ENCODE data around the gene MYO5B.

The MYO5B gene

DNA sequence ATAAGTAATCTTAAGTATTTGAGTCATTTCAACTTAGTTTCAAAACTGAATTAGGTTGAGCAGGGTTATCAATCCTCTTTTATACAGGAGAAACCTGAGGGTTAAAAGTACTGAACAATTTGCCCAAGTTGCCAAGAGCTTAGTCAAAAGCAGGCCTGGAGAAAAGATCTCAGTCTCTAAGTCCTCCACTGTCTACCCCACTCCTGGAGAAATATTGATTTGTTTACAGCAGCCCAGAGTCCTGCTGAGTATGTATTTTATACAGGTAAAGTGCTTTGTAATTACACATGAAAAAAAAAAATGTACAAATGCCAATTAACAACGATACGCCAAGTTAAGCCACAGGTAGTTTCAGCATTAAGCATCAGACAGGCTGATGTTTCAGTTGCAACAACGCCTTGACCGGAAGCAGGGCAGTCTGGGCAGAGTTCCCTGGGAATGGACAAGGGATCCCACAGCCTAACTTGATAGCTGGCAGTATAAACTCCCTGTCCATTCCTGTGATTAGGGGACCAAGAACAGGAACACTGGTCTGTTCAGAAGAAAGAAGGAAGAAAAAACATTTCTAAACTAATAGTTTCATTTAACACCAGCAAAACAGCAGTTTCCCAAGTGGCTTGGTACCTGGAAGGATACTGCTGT lies 132.9 kb downstream of the MYO5B start:
- DNase-seq: peak; percentile 27

- no peak for DNase-seq
These were observed 134.1 kb downstream of the MYO5B start for GRCh38 chr18:50060822-50061221.

GRCh38 chr18:50058731-50059130 lies 136.2 kb downstream of the MYO5B start:
- DNase-seq: no peak

DNA sequence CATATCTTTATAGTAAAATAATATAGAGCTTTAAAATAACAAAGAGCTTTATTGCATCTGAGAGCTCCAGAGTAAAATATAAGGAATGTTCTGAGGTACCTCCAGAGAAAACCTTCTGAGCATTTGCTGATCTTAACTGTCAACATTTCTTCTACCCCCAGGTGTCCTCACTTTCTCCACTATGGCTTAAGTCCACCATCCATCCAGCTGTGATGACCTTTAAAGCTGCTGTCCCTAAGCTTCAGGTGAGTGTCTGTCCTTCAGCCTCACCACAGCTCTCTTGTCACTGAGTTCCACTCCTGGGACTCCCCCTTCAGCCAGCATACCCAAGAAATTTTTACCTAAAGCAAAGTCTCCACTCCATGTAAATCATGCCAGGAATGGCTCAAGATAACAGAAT lies 137.9 kb downstream of the MYO5B start:
- no peak for DNase-seq

DNA sequence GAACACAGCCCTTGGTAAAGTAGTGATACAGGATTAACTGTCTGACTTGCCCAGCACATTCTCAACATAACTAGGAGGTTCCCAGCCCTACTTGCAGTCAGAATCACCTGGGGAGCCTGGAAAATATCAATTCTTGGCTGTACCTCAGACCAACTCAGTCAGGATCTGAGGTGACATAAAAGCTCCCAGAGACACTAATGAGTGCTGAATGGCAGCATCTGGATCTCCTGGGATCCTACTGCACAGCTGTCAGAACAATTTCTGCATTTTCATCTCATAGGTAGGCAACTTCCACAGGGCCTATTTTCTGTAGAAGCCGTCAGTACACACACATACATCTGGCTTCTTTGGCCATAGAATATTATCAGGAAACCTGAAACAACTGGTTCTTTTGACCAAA lies 138.8 kb downstream of the MYO5B start:
- no peak for DNase-seq

GRCh38 chr18:50055488-50055887 lies 139.5 kb downstream of the MYO5B start:
- DNase-seq: no peak

- DNase-seq: no peak
These were observed 141.8 kb downstream of the MYO5B start for GRCh38 chr18:50053111-50053510.

DNA sequence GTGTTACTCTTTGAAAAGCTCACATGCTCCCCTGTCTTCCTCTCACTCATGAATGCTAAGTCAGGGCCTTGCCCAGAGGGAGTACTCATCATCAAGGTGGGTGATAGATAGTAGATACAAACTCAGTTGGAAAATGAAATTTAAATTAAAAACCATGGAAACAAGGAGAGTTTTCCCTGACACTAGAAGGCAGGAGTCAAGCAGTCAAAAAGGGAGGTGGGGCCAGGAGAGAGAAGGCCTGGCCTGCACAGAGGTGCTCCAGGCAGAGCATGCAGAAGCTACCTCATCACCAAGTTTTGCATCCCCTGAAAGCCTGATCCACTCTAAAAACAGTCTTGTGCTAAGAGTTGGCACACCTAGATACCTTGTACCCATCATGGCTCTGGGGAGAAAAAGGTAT lies 143.7 kb downstream of the MYO5B start:
- DNase-seq: no peak

DNA sequence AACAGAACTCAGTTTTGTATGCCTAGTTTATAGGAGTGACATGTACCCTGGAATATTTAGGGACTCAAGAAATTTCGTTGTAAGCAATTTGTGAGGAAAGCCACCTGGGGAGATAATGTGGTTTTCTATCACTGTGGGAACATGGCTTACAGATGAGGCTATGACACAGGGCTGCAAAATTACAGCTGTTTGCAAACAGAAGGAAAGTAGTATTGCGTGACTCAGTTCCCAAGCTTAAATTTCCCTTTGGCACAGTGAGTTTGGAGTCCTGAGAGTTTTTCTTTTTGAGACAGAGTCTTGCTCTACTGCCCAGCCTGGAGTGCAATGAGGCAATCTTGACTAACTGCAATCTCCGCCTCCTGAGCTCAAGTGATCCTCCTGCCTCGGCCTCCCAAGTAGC lies 149.8 kb downstream of the MYO5B start:
- no peak for DNase-seq

DNA sequence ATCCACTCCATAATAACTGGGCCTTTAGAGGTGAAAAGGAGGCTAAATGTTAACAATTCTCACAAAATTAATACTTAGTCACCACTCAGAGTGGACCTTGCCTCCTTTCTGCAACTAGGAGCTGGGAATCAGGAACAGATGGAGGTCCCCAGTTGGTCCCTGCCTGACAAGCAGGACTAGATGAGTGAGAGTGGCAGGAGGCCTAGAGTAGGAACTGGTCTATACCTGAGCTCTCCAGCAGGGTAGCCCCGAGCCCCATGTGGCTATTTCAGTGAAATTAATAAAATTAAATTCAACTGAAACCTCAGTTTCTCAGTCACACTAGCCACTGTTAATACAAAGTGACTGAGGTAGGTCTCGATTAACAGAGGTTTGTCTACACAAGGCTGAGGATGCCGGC lies 150.5 kb downstream of the MYO5B start:
- DNase-seq: no peak

GRCh38 chr18:50042611-50043010 lies 152.3 kb downstream of the MYO5B start:
- DNase-seq: no peak

- DNase-seq: no peak
These were observed 155.2 kb downstream of the MYO5B start for GRCh38 chr18:50039746-50040145.

DNA sequence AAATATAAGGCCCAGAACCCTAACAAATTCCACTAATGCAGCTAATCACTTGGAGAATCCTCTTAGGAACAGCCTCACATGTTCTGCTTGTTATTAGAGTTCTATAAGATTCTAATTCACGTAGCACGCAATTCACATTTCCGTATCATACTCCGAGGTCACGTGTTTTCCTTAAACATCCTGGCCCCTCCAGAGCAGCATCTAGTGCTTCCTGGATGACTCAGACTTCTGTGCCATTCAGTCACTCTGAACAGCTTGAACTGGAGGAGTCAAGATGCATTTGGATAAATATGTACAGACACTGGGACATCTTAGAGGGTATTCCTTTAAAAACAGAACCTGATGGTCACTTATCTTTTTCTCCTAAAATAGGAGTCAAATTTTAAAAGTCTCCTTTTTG lies 156.5 kb downstream of the MYO5B start:
- DNase-seq: no peak

- DNase-seq: no peak
These were observed 160.9 kb downstream of the MYO5B start for GRCh38 chr18:50034029-50034428.

- no peak for DNase-seq
These were observed 161.9 kb downstream of the MYO5B start for GRCh38 chr18:50033004-50033403.

DNA sequence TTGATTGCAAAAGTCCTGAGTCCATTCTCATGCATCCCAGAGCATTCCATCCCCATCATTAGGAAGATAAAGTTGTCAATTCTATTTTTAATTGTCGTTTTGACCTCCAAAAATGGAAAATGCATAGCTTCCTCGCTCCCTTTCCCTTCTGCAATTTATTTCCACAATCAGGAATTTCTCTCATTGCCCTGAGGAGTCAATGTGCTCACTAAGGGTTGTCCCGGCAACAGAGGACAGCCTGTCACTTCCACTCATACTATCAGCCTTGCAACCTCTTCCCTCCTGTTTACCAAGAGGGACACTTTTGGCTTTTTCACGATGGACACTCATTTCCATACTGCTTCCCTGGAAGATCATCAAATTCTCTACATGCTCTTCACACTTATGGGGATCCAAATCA lies 164.8 kb downstream of the MYO5B start:
- DNase-seq: no peak

DNA sequence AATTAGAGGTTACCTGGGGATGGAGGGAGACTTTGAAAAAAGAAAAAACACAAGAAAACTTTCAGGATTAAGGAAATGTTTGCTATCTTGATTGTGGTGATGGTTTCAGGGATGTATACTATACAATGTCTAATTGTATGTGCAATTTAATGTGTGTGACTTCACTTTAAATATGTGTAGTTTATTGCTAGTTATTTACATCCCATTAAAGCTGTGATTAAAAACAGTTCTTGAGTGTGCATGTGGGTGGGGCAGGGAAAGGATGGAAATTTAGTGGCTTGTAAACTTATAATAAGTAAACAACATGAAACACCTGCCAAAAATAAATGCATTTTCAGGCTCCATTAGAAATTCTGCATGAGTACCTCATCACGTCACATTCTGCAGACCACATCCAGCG lies 167.0 kb downstream of the MYO5B start:
- no peak for DNase-seq

GRCh38 chr18:50024466-50024865 lies 170.5 kb downstream of the MYO5B start:
- no peak for DNase-seq

- DNase-seq: no peak
These were observed 172.0 kb downstream of the MYO5B start for GRCh38 chr18:50022985-50023384.

DNA sequence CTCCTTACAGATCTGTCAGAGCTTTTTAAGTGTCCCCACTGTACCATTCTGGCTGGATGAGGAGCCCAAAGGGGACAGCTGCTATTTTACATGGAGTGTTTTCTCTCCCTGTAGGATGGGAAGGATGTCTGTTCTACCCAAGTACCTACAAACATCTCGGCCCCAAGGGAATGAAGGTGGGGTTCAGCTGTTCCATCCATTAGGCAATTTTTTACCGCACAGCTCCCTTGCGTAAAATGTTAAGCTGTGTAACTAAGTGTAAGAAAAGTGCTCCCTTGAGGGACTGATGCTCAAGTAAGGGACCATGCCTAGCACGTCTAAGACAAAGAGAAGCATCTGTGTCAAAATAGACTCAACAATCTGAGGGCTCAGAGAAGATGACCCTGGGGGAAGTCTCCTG lies 180.3 kb downstream of the MYO5B start:
- no peak for DNase-seq

- no peak for DNase-seq
These were observed 181.4 kb downstream of the MYO5B start for GRCh38 chr18:50013363-50014138.

DNA sequence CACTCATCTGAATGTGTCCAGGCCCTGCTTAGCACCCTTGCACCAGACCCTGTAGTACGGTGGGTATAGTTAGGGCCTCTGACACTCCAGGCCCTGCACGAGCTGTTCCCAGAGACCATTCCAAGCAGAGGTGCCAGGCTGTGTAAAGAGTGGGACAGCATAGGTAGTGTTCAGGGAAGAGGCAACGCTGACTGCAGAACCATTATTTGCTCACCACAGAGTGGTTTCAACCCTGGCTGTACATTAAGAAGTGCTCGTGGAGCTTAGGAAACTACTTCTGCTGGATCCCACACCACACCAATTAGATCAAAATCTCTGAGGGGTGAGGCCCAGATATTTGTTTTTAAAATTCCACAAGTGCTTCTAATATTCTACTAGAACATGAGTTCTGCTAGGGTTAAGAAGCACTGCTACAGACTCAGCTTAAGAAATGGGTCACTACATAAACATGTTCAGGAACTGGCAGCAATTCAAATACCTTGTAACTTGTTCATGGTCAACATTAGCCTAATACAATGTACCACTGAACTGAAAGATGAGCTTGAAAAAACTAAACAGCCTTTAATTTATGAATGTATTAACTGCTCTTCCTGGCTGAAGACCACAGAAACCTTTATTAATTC lies 183.0 kb downstream of the MYO5B start:
- no peak for DNase-seq

DNA sequence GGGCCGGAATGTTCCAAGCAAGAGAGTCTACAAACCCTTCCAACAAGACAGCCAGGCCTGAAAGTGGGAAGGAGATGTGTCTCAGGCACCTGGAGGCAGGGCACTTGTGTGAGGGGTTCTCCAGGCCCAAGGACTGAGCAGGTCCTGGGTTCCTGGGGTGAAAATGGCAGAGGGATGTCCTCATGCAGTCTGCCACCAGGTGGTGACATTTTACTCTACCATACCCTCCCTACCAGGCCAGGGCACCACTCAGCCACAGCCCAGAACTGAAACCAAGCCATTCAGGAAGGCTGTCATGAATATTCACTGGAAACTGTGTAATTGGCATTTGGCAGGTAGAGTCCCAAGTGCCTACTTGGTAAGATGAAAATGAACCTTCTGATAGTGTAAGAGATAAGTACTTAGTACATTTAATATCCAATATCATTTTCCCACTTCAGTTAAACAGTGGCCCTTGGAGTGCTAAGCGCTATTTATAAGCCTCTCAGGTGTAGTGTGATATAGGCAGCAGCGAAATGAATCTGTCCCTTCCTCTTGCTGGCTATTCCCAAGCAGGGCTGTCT lies 185.1 kb downstream of the MYO5B start:
- DNase-seq: peak; percentile 59

- no peak for DNase-seq
These were observed 186.6 kb downstream of the MYO5B start for GRCh38 chr18:50008306-50008705.

Measured in NCI-H1105 (cell line).